Esophagus mucosa (tissue), 1 donor: Measurements from ENCODE around the gene TRAPPC3L. TPM values are rescaled to one million over a fixed set of nuclear protein-coding genes. Genes with fewer than 3 reads are reported as not detected.

Experiments used
- ATAC-seq: fragments of 200-7000 bp; cut with Tn5 transposase; one replicate; pipeline ENCODE4 v1.9.1; 2020
- total RNA-seq: library from RNA; stranded (reverse); gene quantifications from one replicate; pipeline ENCODE4 v1.2.4, GENCODE V29; 2023
- donor health status: DM: yes; HTN: yes; CAD: no.

TRAPPC3L gene
- total RNA-seq, 1 donor from 2014 or later = not detected

DNA sequence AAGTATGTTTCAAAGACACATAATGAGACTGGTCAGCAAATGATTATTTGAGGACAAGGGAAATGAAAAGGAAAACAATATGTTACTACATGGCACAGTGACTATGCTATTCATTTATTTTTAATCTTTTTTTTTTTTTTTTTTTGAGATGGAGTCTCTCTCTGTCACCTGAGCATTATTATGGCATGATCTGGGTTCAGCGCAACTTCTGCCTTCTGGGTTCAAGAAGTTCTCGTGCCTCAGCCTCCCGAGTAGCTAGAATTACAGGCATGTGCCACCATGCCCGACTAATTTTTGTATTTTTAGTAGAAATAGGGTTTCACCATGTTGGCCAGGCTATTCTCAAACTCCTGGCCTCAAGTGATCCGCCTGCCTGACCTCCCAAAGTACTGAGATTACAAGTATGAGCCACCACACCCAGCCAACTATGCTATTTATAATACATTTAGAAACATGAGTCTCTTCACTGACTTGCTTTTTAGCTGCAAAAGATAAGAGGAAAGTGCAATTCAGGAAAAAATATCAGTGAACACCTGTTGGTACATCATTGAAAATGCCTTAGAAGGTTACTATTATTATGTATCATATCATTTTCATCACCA lies 11.4 kb upstream of the TRAPPC3L start:
- no peak for ATAC-seq

DNA sequence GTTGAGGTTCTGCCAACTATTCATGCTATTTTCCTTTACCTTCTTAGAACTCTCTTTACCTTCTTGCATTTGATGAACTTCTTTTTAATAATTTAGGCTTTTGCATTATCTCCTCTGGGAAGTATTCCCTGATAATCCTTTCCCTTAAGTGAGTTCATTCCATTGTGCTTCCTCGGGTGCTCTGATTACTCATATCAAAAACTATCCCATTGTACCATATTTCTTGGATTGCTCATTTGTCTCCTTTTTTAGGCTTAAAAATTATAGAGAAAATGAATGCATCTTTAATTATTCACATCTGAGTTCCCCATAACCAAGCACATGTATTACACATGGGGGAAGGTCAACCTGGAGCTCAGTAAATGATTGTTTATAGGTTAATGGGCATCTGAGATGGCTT lies 10.6 kb upstream of the TRAPPC3L start:
- ATAC-seq = no peak

DNA sequence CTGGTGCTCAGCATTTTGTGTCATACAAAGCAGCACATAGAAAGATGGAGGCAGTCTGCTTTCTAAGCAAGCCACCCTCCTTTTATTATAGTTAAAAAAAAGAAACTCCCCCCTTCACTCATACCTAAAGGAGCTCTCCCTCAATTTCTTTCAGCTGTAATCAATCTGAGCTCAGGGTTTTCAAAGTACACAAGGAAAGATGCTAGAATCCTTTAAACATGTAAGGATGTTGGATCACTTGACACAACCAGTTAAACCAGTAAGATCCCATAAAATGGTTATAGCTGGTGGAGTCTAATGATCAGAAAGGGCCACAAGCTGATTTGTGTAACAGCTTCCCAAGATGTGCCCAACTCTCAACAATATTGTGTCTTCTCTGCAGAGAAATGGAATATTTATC lies 8.0 kb upstream of the TRAPPC3L start, which contains the start of gene CALHM4:
CALHM4 (plus strand) TSS at position 301 of the 400 bp plus-strand sequence; CDS start at position 344, 43 bp downstream.
- no peak for ATAC-seq

DNA sequence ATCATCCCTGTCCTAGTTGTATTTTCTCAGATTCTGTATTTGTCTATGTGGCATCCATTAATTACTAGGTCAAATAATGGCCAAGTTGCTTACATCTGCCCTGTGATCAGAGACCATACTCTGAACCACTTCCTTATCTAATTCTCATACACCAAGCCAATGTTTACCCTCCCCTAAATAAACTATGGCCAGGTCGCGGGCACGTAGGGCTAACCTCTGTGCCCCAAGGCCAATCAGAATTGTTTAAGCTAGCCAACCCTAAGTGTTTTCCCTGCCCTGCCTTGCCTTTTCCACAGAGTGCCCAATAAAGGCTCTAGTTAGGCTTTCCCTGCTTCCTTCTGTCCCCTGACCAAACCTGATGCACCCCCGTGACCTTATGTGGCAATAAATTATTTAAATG lies 5.3 kb upstream of the TRAPPC3L start:
- ATAC-seq = no peak

DNA sequence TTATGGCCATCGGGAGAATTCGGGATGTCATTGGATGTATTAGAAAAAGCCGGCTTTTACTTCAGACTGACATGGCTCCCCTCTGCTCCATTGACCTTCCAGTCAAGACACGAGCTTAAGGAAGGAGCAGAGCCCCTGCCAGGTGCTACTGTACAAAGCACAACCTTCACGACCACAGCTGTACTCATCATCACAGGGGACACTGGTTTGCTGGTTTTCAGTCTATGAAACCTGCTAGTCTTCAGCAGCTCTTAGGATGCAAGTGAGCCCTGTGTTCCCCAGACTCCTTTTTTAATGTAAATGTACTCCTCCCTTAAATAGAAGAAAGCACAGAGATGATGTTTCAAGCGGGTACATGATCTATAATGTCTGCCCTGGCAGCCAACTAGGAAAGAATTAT lies 1.9 kb upstream of the TRAPPC3L start:
- ATAC-seq = no peak

DNA sequence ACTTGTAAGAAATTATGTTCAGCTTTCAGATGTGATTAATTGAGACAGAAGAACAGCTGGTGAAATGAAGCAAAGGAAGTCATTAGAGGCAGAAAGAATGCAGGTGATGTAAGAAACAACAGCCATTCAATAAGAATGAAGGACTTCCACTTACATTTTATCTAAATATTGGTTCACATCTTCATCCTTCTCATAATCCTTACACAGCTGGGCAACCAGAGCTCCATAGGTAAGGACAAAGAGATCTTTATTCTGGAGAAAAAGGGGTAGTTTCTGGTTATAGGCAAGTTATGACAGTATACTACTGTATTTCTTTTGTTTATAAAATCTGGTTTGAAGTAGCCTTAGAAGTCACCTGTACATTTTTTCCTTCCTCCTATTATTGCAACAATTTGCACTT lies 2.3 kb downstream of the TRAPPC3L start:
- ATAC-seq = no peak

DNA sequence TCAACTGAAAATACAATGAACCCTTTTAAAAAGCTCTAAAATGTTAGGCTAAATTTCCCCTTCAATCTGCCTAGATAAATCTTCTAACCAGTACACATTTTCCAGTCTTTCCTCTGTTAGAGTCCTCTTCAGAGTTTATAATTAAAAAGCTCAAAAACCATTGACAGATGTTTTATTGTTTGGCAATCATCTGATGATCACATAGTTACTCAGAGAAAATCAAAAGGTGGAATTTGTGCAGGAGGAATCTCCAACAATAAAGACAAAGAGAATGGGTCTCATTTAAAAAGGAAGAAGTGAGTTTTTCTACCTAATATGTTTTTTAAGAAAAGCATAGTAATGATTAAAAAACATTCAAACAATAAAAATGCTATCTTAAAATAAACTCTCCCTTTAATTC lies 3.1 kb downstream of the TRAPPC3L start:
- no peak for ATAC-seq

DNA sequence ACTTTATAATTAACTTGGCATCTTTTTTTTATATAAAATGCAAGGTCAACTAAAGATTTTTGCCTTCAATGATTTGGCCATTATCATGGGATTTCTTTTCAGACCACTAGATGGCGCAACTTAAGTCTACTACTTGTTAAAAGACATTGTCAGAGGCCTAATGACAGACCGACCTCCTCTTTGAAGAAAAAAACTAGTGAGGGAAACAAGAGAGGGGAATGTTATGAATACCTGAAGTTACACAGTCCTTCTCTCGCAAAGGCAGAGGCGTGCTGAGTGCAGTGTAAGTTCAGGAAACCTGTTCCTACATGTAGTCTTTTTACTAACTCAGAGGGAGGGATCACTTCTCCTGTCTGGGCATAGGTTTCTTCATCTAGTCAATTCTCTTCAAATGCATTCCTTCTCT lies 9.3 kb downstream of the TRAPPC3L start:
- ATAC-seq = peak; percentile 65

DNA sequence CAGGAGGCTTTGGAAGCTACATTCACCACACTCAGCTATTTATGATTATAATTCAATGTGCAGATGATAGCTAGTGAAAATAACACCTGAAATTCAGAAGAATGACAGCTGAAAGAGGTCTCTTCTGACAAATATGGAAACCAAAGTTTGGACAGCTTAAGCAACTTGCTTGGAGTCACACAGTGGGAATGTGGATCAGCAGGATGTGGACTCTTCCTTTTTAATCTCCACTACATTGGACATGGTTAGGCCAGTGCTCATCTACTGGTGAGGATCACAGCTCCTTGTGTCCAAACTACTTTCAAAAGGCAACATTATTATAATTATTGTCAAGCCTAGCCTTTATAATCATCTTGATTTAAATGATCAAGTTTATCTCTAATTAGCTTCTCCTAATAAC lies 10.4 kb downstream of the TRAPPC3L start:
- ATAC-seq = no peak

DNA sequence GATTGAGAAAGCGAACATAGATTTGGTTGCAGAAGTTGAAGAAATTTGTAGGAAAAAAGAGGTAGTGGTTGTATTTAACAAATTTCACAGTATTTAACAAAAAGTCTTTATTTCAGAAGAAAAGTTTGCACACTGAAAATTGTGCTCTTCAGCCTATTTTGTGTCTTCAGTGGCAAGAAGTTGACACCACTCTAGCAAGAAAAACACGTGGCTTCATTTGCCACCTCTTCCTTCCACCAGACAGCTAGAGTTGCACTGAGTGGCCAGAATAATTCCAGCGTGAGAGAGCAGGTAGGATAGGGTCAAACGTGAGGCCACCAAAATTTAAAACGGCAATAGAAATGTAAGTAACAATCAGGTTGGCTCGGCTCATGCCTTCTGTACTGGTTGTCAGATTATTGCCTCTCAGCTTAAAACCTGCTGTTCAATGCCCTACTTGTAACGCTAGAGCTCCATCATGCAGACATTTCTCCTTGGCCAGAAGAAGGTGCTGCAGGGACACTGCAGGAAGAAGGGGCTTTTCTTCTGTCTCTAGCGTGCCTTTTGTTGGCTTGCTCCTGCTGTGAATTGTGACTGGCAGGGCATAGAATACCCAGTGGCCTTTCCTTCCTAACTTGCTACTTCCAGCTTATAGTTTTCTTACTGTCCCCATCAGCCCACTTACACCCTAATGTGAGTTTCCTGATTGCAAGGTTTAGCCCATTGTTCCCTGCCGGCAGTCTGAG lies 12.1 kb downstream of the TRAPPC3L start:
- no peak for ATAC-seq

DNA sequence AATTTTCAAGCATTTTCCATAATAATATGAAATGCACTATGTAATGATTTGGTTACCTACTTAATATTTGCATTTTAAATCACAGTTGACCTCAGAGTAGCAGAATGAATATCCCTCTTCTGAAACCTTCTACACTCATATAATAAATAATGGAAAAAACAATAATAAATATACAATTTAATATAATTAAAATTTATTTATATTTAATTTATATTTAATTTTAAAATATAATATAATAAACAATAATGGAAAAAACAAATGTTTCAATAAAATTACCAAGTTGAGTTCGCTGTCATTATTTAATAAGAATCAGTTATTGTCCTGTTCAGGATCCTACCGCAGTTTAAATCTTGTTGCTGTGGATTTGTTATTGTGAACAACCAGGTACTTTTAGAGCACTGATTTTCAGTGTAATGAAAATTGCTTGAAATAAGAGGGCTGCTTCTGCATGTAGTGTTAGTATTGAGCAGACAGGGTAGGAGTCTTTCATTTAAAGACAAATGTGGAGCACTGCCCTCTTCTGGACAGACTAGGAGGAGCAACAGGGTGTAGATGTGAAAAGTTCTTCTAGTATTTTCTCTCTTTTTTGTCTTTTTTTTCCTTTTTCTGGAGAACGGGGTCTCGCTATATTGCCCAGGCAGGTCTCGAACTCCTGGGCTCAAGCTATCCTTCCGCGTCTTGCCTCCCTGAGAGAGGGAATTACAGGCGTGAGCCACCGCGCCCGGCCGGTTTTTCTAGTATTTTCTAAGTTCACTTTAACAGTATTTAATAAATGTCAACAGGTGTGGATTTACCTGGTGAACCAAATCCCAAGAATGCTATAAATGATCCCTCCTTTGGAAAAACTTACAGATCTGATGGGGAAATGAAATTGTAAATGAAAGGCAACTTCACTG lies 13.6 kb downstream of the TRAPPC3L start:
- peak; percentile 79 for ATAC-seq

DNA sequence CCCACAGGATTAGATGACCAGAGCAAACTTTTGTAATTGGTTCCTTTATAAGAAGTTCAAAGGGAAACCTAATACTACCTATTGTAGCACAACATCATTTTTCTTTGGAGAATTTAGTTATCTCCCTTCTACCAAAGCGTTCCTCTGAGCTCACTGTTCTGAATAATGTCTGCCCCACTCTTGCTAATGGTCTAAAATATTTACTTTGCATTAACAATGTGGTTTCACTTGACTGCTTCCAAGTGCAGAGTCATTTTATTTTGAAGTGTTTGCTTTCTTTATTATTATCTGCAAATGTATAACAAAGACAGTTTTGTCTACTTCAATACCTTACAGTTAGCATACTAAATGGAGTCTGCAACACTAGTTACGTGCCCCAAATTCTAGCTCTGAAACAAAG lies 15.0 kb downstream of the TRAPPC3L start:
- no peak for ATAC-seq

DNA sequence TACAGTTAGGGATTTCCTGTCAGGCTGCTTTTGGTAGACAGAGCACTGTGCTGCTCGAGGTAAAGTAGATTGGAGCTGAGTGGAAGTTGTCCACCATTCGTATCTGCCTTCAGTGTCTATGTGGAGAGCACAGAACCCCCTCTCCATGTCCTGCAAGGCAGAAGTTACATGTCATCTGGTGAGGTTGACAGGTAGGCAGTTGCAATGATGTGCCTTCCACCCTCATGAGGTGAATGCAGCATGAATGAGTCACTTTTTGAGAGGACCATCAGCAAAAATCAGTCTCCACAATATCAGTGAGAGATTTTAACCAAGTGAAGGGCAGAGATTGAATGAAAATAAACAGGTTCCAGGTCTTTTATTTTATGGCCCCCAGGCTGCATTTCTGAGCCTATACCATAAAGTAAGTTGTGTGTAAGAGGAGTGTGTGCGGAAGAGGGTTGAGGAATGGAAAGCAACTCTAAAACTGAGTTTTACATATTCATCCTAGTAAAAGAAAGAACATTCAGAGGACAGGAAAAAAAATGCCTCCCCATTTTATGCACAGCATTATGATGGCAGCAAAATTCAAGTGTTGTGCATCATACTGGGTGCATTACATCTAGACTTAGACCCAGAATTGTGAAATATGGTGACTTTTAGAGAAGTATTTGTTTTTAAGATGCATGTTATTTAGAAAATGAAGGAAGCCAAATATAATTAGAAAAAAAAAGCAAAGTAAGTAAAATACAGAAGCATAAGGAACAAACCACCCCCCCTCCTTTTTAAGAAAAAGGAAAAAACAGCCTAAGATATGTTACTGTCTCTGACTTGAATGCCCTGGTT lies 15.8 kb downstream of the TRAPPC3L start:
- ATAC-seq = no peak

DNA sequence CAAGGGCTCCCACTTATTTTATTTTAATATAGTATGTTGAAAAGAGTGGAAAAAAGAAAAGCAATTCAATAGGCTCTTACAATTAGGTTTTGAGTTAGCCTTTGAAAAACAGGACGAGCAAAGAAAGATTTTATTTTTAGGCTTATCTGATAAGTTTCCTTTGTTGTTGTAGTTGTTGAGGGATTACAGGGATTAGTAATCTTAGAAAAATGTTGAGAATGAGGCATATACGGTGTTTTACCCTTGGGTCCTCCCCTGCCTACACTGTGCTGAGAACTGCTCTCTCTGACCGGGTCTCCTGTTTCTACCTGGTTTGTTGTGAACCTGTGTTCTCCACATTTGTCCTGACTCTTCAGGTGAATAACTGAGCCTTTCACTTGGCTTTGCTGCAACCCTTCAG lies 16.7 kb downstream of the TRAPPC3L start:
- no peak for ATAC-seq

DNA sequence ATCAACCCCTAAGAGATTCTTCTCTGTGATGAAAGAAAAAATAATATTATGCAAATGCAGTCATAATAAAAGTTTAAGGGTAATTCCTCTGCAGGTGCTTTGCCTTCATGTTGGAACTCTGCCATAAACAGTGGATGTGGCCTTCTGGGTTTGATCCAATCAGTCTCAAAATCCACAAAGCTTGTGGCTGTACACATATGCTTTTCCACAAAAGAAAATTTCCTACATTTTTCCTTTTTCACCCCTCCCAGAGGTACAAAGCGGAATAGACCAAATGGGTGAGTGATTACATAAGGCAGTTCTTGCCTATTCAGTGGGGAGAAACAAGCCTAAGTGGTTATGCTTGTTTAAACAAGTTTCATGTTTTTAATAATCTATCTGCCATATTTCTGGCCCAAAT lies 17.4 kb downstream of the TRAPPC3L start:
- ATAC-seq = no peak

DNA sequence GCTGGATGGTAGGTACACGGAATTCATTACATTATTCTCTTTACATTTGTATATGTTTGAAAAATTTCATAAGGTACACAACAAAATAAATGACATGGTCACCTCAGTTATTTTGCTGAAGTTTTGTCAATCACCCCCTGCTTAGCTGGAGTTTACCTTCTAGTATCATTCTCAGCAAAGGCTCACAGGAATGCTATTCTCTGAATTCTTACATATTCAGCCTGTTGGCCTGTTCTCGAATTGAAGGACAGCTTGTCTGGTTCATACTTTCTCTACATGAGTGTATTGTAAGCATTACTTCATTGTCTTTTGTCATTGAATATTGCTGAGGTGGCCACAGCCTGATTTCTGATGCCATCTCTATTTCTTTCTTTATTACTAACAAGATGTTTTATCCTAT lies 21.2 kb downstream of the TRAPPC3L start:
- no peak for ATAC-seq

DNA sequence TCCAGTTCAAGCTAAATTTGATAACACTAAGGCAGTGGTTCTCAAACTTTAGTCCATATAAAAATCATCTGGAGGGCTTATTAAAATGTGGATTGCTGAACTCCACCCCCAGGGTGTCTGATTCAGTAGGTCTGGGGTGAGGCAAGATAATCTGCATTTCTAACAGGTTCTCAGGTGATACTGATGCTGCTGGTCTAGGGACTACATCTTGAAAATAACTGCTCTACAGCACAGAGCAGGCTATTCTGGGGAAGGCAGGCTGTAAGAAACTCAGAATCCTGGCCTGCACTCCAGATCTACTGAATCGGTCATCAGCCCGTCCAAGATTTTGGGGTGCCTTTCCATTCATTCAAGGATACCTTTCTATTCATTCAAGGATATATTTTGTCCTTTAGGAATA lies 22.6 kb downstream of the TRAPPC3L start:
- ATAC-seq = no peak

DNA sequence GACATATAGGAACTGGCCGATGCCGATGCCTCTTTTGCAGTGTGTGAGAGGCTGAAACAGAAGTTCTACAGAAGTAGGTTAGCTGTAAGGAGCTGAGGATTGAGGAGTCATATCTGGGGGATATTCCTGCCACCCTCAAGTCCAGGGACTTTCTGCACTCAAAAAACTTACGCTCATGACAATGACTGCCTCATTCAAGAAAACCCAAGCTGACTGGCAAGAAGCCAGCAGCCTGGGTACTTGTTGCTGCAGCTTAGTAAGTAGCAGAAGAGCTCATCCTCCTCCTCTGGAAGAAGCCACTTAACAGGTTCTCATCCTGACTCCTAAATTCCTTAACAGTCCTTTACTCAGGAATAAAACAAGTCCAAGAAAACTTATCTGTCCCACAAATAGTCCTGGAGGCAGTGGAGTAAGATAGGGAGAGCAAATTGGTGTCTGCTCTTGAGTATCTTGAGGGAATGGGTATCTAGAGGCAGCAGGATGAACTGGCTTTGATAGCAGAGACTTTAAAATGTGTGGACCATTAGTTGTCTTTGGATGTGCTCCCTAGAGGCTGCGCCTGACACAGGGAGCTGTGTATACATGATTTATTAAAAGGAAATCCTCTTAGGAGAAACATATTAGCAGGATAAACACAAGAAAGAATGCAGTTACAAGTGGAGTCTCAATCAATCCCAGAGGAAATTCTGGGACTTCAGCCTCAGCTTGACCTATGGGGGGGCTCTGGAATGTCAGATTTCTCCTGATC lies 26.7 kb downstream of the TRAPPC3L start:
- ATAC-seq = no peak

DNA sequence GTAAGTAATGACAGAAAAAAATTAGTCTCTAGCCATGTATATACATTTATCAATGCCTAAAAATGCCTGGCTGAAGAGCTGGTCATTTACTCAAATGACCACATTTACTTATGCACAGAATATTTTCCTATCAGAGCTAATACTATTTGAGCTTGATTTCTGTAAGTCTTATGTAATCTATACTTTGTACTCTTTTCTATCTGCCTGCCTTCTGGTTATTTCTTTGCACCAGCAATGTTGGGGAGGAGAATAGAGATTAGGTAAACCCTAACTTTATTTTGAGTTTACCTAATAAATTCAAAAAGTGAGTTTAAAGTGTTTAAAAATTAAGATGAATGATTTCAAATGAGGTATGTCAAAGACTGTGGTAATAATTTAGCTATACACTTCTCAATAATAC lies 30.3 kb downstream of the TRAPPC3L start:
- ATAC-seq = no peak

DNA sequence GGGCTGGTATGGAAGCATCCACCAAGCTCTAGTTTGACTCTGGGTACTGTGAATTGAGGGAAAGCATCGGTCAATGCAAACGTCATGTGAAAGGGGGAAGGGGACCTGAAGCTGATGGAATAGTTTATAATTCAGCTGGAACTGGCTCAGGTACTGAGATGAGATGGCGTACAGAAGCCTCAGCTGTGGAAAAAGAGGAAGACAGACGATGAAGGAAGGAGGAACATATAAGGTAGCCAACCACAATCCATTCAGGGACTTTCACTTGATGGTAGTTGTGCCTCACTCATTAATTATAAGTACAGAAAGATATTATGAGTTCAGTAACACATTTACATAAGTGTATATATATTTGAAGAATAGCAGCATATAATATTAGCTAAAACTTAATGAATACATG lies 31.4 kb downstream of the TRAPPC3L start:
- no peak for ATAC-seq

DNA sequence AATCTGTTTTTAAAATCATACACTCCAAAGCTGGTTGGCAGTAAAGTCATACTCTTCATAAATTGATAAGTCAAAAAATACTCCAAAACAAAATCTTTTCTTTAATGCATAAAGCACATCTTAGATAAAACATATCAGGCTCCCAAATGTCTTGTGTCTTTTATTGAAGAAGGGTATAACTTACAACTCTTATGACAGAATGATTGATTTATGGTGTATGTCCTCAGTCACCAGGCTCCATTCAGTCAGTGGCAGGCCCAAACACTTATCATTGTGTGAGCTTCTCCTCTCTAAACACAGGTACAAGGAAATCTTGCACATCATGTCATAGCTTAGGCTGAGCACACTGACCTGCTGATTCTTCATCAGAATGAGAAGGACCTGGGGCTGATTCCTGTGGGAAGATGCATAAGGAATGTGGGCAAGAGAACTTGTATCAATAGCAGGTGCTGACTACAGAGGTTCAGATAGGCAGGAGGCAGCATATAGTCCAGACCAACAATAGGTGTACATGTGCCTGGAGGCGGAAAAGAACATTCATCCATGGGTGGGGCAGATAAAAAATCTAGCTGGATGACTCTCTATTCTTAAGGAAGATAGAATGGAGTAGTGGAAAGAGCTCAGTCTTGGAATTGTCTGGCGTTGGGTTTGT lies 32.1 kb downstream of the TRAPPC3L start:
- ATAC-seq = peak; percentile 57
